Measurements from ENCODE around the gene RLN3.
"Not testable (repeated sequence)": the region's sequence is repeated elsewhere in the genome, so short reads cannot be mapped to it uniquely, and the experiment has no call there.

Gene RLN3

DNA sequence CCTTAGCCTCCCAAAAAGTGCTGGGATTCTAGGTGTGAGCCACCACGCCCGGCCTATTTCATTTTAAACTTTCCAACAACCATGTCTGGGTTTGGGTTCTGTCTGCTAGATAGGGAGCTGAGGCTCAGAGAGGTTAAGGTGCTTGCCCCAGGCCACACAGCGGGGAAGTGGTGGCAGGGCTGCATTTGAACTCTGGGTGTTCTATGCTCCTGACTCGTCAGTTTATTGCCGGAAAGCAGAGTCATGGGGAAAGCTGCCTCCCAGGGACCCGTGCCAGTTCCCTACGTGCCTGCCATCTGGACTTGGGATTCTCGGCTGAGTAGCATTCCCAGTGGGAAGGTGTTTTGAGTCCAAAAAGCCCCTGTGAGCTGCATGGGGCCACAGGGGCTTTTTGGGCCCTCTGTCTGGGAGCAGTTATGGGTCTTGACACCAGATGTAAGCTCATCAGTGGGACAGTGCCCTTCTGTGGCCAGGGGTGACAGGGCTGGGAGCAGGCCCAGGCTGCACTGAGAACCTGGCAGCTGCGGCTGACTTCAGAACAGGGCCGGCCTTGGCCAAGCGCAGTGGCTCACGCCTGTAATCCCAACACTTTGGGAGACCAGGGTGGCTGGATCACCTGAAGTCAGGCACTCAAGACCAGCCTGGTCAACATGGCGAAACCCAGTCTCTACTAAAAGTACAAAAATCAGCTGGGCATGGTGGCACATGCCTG, 32.8 kb upstream of the RLN3 start:
- no peak for DNase-seq (ENCODE audit: low read depth in 2 of 2)

DNA sequence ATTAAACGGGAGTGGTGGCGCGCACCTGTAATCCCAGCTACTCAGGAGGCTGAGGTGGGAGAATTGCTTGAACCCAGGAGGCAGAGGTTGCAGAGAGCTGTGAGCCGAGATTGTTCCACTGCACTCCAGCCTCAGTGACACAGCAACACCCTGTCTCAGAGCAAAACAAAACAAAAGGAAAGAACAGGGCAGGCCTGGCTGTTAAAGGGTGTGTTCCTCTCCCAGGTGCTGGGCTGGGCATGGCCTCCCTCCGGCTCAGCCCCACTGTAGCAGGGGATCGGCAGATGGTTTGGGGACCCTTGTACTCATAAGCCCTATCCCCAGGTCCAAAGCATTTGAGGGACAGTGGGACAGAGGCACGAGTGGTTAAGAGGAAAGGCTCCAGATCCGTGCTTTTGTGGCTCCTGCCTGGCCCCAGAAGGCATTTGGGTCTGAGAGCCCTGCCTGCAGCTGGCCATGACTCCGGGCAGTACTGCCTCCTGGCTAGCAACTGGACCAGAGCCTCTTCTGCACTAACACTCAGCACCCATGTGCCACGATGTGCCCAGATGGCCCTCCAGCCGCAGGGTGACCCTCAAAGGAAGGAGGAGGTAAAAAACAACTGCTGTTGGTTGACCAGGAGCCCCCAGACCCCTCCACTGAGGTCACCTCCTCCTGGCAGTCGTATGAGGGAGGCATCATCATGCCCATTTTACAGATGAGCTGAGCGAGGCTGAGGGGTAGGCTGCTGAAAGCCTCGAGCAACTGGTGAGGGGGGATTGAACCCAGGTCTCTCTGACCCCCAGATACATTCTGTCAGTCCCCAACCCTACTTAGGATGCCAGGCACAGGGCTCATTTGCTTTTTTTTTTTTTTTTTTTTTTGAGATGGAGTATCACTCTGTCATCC, 31.8 kb upstream of the RLN3 start:
- no peak for DNase-seq (ENCODE audit: low read depth in 2 of 2)

DNA sequence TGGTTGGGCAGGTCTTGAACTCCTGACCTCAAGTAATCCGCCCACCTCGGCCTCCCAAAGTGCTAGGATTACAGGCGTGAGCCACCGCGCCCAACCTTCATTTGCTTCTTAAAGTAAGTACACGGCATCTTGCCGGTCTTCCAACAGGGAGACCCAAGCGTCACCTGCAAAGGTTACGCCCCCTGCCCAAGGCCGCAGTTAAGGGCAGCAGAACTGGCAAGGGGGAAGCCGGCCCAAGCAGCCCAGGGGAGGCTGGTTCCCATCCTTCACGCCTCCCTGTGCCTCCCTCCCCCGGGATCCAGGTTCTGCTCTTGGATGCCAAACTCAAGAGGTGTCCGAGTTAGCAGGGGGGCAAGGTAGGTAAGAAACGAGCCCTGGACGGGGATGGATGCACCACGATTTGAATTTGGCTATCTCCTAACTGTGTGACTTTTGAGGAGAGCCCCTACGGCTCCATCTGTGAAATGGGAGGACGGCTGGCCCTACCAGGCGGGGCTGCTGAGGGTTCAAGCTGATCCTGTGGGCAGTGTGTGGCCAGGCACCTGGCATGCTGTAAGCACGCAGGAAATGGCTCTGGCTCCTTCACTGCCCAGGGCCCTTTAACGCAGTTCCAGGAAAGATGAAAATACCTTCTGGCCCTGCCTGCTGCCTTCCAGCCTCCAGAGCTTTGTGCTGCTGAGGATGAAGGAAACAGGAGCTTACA, 30.9 kb upstream of the RLN3 start:
- DNase-seq (ENCODE audit: low read depth in 2 of 2) = no peak

DNA sequence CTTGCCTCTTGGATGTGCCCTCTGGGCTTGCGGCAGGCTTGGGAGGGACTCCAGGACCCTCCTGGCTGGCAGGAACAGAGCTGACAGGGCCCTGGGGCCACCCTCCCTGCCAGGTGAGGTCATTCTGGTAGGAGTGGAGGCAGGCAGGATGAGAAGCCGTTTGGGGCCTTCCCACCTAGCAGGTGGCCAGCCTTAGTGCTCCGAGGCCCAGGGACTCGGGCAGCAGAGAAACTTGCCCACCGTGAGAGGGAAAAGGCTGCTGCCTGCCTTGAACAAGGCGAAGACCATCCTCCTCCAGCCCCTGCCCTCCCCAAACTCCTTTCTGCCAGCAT, 30.4 kb upstream of the RLN3 start:
- no peak for DNase-seq (ENCODE audit: low read depth in 2 of 2)

DNA sequence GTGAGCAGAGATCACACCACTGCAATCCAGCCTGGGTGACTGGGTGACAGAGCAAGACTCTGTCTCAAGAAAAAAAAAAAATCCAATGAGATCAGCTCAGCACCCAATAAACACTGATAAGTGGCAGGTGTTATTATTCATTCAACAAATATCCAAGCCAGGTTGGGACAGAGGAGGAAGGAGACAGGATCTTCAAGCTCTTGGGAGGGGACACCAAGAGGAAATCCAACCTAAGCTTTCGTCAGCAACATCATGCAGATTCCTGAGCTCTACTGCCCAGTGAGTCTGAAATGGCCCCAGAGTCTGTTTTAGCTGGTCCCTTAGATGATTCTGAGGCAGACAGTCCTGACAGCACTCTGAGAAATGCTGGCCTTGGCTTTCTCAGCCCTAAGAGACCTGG, 29.5 kb upstream of the RLN3 start:
- DNase-seq (ENCODE audit: low read depth in 2 of 2) = no peak

DNA sequence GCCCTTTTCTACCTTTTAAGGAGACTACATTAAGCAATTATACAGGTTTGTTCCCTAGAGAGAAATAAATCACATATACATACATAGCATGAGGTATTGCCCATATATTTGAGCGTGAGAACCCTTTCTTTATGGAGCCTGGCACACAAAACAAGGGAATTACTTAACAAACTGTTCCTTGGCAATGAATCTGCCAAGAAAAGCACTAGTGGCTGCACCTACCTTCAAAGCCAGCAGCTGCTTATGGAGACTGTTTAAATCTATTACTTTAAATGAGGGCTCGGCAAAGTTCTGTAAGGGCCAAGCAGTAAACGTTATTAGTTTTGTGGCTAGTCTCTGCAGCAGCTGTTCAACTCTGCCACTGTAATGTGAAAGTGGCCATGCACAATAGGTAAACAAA, 28.9 kb upstream of the RLN3 start:
- no peak for DNase-seq (ENCODE audit: low read depth in 2 of 2)

DNA sequence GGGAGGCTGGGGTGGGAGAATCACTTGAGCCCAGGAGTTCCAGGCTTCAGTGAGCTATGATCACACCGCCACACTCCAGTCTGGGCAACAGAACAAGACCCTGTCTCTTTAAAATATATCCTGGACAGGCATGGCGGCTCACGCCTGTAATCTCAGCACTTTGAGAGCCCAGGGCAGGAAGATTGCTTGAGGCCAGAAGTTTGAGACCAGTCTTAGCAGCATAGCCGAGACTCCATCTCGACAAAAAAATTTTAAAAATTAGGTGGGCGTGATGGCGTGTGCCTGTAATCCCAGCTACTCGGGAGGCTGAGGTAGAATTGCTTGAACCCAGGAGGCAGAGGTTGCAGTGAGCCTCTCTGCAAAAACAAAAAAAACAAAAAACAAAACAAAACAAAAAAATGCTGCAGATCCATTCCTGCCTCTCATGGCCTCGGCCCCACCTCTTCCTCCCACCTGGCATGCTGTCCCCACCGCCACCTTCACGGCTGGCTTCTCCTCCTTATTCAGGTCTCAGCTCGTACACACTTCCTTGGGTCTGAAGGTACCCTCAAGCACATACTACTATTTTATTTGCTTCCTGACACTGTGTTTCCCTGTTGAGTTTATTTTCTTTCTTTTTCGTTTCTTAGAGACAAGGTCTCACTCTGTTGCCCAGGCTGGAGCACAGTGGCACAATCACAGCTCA, 27.1 kb upstream of the RLN3 start:
- DNase-seq (ENCODE audit: low read depth in 2 of 2) = no peak

DNA sequence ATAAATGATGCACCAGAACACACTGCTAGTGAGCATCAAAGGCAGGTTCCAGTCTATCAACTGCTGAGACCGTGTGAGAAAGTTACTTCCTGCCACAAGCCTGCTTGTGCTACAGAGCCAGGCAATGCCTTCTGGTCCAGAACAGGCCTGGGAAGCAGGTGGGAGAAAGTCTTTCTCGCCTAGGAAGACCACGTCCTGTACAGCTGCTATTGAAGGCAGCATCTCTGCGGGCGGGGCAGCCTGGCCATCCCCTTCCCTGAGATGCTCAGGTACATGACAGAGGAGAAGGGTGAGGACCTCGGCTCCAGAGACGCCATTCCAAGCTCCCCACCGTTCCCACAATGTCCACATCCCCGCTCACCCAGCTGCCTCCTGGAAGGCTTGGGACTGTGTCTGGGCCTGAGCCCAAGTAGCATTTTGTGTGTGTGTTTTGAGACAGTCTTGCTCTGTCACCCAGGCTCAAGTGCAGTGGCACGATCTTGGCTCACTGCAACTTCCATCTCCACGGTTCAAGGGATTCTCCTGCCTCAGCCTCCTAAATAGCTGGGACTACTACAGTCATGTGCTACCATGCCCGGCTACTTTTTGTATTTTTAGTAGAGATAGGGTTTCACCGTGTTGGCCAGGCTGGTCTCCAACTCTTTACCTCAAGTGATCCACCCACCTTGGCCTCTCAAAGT, 25.2 kb upstream of the RLN3 start:
- DNase-seq (ENCODE audit: low read depth in 2 of 2) = no peak

DNA sequence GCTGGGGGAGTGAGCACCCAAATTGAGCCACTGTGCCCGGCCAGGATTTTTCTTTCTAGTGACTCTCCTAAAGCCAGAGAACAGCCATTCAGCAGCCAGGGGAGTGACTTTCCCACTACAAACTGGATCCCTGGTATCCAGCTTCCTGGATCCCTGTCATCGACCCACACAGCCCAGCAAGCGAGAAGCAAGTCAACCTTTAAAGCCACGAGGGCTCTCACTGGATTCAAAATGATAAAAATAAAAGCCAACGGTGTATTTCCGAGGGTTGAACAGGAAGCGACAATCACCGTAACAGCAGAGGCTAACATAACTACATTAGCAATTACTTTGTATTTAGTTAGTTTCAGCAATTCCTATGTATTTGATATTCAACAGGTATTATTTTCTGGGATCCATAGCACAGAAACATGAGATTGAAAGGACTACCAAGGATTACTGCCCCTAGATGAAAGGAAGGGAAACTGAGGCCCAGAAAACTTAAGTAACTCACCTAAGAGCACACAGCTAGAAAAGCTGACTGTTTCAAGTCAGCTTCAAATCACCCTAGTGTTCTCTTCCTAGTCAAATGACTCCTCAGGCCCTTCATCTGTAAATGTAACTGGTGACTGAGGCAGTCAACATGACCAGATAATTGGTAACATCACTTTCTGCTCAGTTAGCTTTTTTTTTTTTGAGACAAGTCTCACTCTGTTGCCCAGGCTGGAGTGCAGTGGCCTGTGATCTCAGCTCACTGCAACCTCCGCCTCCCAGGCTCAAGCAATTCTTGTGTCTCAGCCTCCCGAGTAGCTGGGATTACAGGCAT, 24.5 kb upstream of the RLN3 start:
- no peak for DNase-seq (ENCODE audit: low read depth in 2 of 2)

DNA sequence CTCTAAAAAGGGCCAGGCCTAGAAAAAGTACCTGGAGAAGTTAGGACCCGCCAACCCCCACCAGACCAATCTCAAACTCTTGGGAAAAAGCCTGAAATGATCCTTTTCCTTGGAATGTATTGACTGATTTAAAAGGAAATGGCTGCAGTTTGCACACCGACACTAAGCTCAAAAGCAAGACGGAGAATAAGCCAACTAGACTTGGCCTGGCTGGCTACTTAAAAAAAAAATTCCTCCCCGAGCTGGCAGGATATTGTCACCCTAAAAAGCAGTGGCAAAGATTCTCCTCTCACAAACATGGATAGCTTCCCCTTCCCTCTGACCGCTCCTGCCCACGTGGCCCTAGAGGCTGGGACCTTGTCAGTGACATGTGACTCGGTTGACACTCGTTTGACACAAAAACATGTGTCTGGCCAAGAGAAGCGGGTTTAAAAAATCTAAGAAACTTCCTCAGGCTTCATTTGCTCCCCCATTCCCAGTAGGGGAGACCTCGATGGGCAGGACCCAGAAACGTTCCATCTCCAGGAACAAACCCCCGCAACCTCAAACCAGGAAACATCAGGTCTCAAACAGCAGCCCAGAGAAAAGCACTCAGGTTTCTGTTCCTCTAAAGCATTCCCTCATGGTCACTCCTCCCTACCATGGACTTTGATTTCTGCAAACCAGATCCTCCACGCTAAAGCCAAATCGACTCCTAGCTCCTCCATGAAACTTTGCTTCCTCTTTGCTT, 23.2 kb upstream of the RLN3 start:
- no peak for DNase-seq (ENCODE audit: low read depth in 2 of 2)

DNA sequence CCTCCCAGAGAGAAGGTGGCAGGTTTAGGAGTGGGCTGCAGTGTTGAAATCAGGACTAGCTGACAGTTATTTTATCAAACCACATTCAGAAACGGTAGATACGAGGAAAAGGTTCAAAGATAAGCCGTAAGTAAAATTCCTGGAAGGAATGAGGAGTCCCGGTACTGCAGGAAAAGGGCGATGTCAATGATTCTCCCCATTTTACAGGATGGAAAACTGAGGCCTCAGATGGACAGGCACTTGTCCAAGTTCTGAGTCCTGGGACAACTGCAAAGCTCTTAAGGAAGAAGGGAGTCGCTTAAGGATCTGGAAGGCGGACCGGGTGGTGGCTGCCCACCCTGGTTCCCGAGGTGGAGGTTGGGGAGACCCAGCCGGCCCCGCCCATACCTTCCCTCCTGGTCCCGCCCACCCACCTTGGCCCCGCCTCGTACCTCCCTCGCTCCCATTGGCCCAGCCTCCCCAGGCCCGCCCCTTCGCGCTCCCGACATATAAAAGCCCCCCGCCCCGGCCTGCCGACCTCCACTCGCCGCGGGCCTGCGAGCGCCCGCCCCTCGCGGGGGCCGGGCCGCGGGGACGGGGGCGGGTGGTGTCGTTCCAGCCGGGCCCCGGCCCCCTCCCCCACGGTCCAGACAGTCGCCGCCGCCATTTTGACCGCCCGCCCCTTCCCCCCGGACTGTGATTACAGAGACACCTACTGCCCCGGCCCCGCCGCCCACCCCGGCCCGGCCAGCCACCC, 22.4 kb upstream of the RLN3 start:
- peak; percentile 71 for DNase-seq (ENCODE audit: low read depth in 2 of 2)

DNA sequence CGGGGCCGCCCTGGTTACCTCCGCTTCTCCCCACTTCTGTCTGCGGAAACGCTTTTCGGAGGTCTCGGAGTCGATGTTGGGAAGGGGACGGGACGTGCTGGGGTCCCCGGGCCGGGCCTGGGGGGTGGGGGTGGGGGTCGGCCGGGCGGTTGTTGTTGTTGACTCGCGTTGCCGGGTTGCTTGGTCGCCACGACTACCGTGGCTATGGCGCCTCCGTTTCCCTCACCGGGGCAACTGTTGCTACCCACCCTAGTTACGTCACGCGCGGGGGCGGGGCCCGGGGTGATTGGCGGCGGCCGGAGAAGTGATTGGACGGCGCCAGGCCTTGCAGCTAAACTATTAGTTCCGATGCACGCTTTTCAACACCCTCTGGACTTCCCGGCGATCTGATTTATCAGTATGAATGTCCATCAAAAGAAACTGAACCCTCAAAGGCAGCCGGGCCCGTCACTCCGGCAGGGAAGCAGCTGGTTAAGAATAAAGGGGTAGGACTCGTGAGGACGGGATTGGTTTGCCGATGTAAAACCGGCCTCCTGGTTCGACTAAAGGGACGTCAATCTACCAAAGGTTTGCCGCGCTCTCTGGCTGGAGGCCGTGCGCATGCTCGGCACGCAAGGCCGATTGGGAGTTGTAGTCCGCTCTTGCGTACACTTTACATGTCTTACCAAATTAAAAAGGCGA, 21.7 kb upstream of the RLN3 start, which contains the start of gene RFX1:
Gene RFX1, minus strand, starts transcription at position 236 of the 681 bp plus-strand sequence. CDS start 12,477 bp downstream, outside the sequence.
- peak; percentile 100 for DNase-seq (ENCODE audit: low read depth in 2 of 2)

DNA sequence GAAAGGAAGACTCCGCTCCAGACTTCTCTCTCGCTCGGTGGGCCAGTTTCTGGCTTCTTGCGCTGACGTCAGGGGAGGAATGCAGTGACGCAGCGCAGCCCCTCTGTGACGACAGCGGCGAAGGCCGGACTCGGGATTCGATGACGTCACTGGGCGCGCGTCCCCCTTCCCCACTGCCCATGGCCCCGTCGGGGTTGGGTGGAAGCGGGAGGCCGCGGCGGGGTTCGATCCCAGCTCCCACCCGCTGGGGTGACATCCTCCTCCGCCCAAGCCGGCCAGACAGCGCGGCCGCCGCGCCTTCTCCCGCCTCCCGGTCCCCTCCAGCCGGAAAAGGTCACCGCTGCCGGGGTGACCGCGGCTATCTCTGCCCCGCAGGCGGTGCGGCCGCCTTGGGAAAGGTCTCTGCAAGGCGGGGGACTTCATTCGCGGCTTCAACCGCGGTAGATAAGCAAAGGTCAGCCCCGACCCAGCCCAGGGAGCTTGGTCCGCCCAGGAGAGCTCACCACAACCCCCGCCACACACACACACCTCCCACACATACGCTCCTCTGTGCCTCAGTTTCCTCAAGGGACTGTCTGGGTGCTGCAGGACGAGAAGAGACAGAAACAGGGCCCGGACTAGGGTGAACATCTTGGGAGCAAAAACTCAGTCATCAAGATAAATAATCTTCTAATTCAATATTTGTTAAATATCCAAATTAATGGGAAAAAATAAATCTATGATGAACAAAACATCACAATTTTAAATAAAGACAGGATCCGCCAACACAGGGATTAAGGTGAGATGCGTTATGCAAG, 21.0 kb upstream of the RLN3 start:
- no peak for DNase-seq (ENCODE audit: low read depth in 2 of 2)

DNA sequence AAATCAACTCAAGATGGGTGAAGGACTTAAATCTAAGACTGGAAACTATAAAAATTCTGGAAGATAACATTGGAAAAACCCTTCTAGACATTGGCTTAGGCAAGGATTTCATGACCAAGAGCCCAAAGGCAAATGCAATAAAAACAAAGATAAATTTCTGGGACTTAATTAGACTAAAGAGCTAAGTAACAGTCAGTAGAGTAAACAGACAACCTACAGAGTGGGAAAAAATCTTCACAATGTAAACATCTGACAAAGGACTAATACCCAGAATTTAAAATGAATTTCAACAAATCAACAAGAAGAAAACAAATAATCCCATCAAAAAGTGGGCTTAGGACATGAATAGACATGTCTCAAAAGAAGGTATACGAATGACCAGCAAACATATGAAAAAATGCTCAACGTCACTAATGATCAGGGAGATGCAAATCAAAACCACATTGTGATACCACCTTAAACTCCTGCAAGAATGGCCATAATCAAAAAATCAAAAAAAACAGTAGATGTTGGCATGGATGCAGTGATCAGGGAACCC, 15.5 kb upstream of the RLN3 start:
- no peak for DNase-seq (ENCODE audit: low read depth in 2 of 2)

DNA sequence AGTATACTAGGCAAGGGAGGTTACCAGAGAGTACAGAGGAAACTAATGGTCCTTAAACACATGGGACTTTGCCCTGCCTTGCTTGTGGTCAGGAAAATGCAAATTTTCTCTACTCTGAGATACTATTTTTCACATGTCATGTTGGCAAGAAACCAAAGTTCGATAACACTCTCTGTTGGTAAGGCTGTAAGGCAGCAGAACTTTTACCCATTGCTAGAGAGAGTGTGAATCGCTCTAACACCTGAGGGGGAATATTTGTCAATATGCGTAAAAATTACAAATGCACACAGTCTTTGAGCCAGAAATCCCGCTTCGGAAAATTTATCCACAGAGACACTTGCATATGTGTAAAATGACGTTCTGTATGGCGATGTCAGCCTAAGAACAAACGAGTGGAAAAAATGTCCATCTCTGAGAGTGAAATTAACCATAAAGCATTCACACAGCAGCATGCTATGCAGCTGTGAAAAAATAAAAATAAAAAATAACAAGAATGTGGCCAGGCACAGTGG, 12.4 kb upstream of the RLN3 start:
- no peak for DNase-seq (ENCODE audit: low read depth in 2 of 2)

DNA sequence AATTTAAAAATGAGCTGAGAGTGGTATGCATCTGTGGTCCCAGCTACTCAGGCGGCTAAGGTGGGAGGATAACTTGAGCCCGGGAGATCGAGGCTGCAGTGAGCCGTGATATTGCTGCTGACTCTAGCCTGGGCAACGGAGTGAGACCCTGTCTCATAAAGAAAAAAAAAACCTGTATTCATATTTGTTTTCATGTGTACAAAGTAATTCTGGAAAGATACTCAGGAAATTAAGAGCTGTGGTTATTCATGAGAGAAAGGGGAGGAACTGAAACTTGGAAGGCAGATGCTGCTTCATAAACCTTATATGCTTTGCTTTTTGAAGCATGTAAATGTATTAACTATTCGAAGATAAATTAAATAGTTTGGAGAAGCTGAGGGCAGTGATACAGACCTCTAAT, 8.8 kb upstream of the RLN3 start:
- no peak for DNase-seq (ENCODE audit: low read depth in 2 of 2)

DNA sequence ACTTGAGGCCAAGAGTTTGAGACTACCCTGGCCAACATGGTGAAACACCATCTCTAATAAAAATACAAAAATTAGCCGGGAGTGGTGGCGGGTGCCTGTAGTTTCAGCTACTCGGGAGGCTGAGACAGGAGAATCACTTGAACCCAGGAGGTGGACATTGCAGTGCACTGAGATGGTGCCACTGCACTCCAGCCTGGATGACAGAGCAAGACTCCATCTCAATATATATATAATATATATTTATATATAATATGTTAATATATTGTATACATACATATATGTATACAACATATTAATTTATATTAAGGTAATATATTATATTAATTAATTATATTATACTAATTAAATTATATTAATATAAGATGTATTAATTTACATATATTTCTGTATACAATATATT, 8.2 kb upstream of the RLN3 start:
- DNase-seq (ENCODE audit: low read depth in 2 of 2) = not testable (repeated sequence)

All from fibroblast of skin of left quadriceps (primary cell).